D721Med (cell line): ENCODE data around the gene SLC27A1.

Experiments
- DNase-seq: peaks from one replicate; pipeline ENCODE4 v3.0.0; 2011; ENCODE audit warnings: low spot score; ENCODE audit not compliant: insufficient read length
- FAIRE-seq: peaks from 2 replicates; lab custom pipeline; 2011; peaks lifted over from hg19 to GRCh38; lab: Jason Lieb, UNC
- TF ChIP-seq, protein P1 (sequence below): IDR thresholded peaks from 2 replicates; pipeline ENCODE4 v1.5.1; 2012; ENCODE audit warnings: mild to moderate bottlenecking, control low read depth; ENCODE audit not compliant: insufficient read depth; ENCODE audit errors: missing control alignments

Gene SLC27A1

DNA sequence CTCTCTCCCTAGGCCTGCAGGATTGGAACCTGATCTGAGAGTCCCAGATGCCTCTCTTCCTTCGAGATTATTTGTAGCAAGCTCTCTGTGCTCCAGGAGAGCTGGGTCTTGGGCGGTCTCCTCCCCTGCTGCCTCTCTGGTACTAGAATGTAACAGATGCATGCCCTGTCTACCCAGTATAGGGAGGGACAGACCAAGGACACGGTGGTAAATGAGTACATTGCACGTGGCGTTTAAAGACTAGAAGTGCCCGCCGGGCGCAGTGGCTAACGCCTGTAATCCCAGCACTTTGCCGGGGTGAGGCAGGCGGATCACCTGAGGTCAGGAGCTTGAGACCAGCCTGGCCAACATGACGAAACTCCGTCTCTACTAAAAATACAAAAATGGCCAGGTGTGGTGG lies 11.7 kb downstream of the SLC27A1 start:
- no peak for DNase-seq
- no peak for FAIRE-seq
- TF ChIP-seq, protein P1, sequence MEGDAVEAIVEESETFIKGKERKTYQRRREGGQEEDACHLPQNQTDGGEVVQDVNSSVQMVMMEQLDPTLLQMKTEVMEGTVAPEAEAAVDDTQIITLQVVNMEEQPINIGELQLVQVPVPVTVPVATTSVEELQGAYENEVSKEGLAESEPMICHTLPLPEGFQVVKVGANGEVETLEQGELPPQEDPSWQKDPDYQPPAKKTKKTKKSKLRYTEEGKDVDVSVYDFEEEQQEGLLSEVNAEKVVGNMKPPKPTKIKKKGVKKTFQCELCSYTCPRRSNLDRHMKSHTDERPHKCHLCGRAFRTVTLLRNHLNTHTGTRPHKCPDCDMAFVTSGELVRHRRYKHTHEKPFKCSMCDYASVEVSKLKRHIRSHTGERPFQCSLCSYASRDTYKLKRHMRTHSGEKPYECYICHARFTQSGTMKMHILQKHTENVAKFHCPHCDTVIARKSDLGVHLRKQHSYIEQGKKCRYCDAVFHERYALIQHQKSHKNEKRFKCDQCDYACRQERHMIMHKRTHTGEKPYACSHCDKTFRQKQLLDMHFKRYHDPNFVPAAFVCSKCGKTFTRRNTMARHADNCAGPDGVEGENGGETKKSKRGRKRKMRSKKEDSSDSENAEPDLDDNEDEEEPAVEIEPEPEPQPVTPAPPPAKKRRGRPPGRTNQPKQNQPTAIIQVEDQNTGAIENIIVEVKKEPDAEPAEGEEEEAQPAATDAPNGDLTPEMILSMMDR: no peak

DNA sequence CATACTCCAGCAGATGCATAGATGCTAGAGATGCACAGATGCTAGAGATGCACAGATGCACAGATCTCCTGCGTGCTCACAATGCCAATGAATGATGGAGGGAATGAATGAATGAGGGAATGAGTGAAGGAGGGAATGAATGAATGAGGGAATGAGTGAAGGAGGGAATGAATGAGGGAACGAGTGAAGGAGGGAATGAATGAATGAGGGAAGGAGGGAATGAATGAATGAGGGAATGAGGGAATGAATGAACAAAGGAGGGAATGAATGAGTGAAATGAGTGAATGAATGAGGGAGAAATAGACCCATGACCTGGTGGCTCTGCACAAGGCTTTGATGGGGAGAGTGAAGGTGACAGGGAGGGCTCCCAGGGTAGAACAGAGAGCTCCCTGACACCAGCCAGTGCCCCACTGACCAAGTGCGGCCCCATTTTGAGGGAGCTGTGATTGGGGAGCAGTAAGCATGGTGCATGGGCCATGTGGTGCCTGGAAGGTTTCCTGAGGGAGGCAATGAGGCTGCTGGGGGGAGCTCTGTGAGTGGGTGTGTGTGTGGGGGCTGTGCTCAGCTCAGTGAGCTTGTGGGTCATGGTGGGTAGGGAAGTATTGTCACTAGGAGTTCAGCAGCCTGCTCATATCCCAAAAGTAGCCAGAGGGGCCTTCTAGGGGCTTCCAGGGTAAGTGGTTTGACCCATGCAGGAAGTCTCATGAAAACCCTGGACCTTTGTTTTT lies 12.7 kb downstream of the SLC27A1 start:
- no peak for FAIRE-seq
- TF ChIP-seq, protein P1: no peak
- no peak for DNase-seq

GRCh38 chr19:17483605-17484002 lies 13.3 kb downstream of the SLC27A1 start:
- TF ChIP-seq, protein P1: no peak
- FAIRE-seq (no peak), DNase-seq (no peak)

- TF ChIP-seq, protein P1: no peak
- FAIRE-seq: no peak
Observed at GRCh38 chr19:17484520-17485185, 14.3 kb downstream of the SLC27A1 start.

DNA sequence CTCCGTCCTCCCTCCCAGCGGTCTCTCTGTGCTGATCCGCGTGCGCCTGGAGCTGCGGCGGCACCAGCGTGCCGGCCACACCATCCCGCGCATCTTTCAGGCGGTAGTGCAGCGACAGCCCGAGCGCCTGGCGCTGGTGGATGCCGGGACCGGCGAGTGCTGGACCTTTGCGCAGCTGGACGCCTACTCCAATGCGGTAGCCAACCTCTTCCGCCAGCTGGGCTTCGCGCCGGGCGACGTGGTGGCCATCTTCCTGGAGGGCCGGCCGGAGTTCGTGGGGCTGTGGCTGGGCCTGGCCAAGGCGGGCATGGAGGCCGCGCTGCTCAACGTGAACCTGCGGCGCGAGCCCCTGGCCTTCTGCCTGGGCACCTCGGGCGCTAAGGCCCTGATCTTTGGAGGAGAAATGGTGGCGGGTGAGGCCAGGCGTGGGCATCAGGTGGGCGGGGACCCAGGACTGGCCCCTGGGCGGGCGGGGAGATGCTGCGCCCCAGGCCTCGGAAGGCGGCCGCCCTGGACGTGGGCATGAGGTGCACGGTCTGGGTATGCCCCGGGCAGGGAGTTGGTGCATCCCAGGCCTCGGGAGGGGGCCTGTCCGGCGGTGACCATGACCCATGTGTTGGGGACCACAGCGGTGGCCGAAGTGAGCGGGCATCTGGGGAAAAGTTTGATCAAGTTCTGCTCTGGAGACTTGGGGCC lies 16.4 kb downstream of the SLC27A1 start:
- TF ChIP-seq, protein P1: no peak
- no peak for DNase-seq
- no peak for FAIRE-seq

More at GRCh38 chr19:17484520-17485185, 14.3 kb downstream of the SLC27A1 start:
- no peak for DNase-seq

DNA sequence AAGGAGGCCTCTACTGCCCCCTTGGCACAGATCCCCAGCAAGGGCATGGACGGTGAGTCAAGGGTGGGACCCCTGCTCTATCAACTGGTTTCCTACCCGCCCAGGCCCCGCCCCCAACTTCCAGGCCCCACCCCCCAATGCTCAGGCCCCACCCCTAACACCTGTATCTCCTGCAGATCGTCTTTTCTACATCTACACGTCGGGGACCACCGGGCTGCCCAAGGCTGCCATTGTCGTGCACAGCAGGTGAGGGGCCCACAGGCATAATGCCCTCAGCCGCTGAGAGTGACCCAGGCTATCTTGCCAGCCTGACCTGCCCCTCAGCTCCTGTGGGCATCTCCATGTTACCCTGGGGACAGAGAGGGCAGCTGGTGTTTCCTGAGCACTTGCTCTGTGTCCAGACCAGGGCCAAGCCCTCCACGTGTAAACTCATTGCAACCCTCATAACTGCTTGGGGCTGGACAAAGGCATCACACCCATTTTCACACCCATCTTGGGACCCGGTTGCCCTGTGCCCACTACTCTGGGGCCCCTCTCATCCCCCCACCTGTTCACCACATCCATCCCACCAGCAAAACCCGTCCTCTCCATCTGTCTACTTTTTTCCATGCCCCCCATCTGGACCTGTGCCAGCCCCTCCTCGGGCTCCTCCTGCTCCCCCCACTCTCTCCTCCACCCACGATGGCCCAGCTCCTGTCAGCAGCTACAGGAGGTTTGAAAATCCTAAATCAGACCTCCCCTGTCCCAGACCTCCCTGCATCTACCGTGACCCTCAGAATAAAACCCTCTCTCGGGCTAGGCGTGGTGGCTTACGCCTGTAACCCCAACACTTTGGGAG lies 17.2 kb downstream of the SLC27A1 start:
- DNase-seq (no peak), FAIRE-seq (no peak)
- TF ChIP-seq, protein P1: no peak
